ENCODE data around the gene GRIFIN.

GRIFIN gene

DNA sequence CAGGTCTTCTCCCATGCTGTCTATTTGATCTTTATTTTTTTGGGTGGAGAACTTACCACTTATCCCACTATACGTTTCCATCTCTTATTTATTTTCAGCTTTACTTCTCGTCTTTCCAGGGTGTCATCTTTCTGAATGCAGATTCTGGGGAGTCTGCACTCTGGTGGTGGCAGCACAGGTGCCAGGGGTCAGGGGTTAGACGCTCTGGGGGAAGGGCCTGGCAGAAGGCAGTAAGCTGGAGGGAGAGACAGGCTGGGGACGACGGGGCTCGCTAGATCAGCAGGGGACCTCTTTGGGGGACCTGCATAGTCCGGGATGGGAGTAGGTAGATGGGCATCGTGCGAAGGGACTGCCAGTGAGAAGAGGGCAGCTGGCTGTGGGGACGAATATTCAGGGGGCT is 50.4 kb downstream of the GRIFIN start:
- Histone ChIP-seq H3K4me1 (ENCODE audit: insufficient read depth, low read length, severe bottlenecking) (no peaks in the 10 kb centered on the region), H3K9me2 (ENCODE audit: low read depth, low read length) (no peaks in the 10 kb centered on the region), H3K27me3 (ENCODE audit: insufficient read depth, low read length) (no peaks in the 10 kb centered on the region), H3K9me3 (ENCODE audit: low read length) (no peaks in the 10 kb centered on the region), H3K36me3 (ENCODE audit: insufficient read depth, low read length) (no peaks in the 10 kb centered on the region), H4K20me1 (ENCODE audit: insufficient read depth, low read length) (no peaks in the 10 kb centered on the region), H3K27ac (ENCODE audit: low read depth, low read length, poor library complexity, severe bottlenecking) (no peak overlapping the region), H3K4me2 (ENCODE audit: low read length) (no peak overlapping the region), H3K79me2 (ENCODE audit: insufficient read depth, low read length) (no peaks in the 10 kb centered on the region), H3F3A (ENCODE audit: insufficient read depth, low read length) (no peaks in the 10 kb centered on the region), H3K9ac (ENCODE audit: low read length) (no peak overlapping the region), H3K4me3 (ENCODE audit: low read depth, low read length, poor library complexity, severe bottlenecking) (no peak overlapping the region), H2AFZ (ENCODE audit: low read length) (no peak overlapping the region)
- no peak for TF ChIP-seq EZH2 (IDR thresholded peaks at IDR 0.05; ENCODE audit: borderline replicate concordance, low read length)
- TF ChIP-seq, protein P1, sequence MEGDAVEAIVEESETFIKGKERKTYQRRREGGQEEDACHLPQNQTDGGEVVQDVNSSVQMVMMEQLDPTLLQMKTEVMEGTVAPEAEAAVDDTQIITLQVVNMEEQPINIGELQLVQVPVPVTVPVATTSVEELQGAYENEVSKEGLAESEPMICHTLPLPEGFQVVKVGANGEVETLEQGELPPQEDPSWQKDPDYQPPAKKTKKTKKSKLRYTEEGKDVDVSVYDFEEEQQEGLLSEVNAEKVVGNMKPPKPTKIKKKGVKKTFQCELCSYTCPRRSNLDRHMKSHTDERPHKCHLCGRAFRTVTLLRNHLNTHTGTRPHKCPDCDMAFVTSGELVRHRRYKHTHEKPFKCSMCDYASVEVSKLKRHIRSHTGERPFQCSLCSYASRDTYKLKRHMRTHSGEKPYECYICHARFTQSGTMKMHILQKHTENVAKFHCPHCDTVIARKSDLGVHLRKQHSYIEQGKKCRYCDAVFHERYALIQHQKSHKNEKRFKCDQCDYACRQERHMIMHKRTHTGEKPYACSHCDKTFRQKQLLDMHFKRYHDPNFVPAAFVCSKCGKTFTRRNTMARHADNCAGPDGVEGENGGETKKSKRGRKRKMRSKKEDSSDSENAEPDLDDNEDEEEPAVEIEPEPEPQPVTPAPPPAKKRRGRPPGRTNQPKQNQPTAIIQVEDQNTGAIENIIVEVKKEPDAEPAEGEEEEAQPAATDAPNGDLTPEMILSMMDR (IDR thresholded peaks at IDR 0.05; ENCODE audit: low read length) = no peak
